K562 (cell line): ENCODE data around the gene VAC14. TPM values are rescaled to one million over a fixed set of nuclear protein-coding genes. Genes with fewer than 3 reads are reported as not detected.

Experiments
- ATAC-seq: fragments of 200-7000 bp; cut with Tn5 transposase; 3 replicates; pipeline ENCODE4 v1.9.1; 2020; ENCODE audit warnings: moderate library complexity
- BruUV-seq: library from RNA; stranded (reverse); fragments of 400-500 nt; replicated peaks from 2 replicates; lab custom pipeline; 2021; lab: Mats Ljungman, UMichigan
- CTCF ChIA-PET: fragments of 300-600 bp; formaldehyde crosslinking; extraction: SDS; loops from one replicate; lab custom pipeline; 2021; ENCODE audit warnings: low intra/inter-chr PET ratio; lab: Yijun Ruan, JAX
- POLR2A ChIA-PET: fragments of 300-600, 350-650 bp; sonication (Branson Sonifier 250); formaldehyde crosslinking; extraction: SDS; loops from one replicate; lab custom pipeline; 2021; ENCODE audit warnings: antibody characterized with exemption, inconsistent platforms; lab: Yijun Ruan, JAX
- DNase-seq, 4 experiments: peaks; one replicate each; pipeline versions ENCODE4 v3.0.0 to v3.0.0-alpha.2; 2011 to 2018; ENCODE audit warnings: low spot score in 3 of 4, mixed read lengths in 3 of 4; ENCODE audit errors: extremely low read depth in 1 of 4
- FAIRE-seq: peaks from 2 replicates; lab custom pipeline; 2011; peaks lifted over from hg19 to GRCh38; lab: Jason Lieb, UNC
- H2AFZ ChIP-seq: 2 replicates; pipeline ENCODE4 v1.6.0; 2011; ENCODE audit warnings: low read depth, low read length, control low read depth, inconsistent platforms
- H3K27ac ChIP-seq: fragments of 200-600 bp; 3 replicates; pipeline ENCODE4 v1.8.0; 2011; ENCODE audit warnings: low read depth, mild to moderate bottlenecking, control low read depth, inconsistent platforms, low read length, moderate library complexity, mixed read lengths; ENCODE audit errors: extremely low read depth
- H3K27me3 ChIP-seq, 2 experiments: fragments of 300-600 bp in 1 of 2; 2 replicates in 1 of 2; 3 replicates in 1 of 2; pipeline versions ENCODE4 v1.6.0 to v1.8.0; 2011; ENCODE audit warnings: inconsistent platforms in 2 of 2, low read length in 2 of 2, mild to moderate bottlenecking in 1 of 2, mixed read lengths in 1 of 2, moderate library complexity in 1 of 2; ENCODE audit not compliant: control insufficient read depth in 2 of 2, insufficient read depth in 2 of 2
- H3K36me3 ChIP-seq: fragments of 300-600 bp; 3 replicates; pipeline ENCODE4 v1.8.0; 2011; ENCODE audit warnings: mild to moderate bottlenecking, low read length, inconsistent platforms; ENCODE audit not compliant: control insufficient read depth, insufficient read depth
- H3K4me1 ChIP-seq, 2 experiments: fragments of 200-600 bp in 1 of 2; replicated peaks in 1 of 2; 2 replicates in 1 of 2; 3 replicates in 1 of 2; pipeline versions ENCODE4 v1.5.1 to v1.8.0; 2011; ENCODE audit warnings: inconsistent platforms in 2 of 2, low read length in 2 of 2, mild to moderate bottlenecking in 1 of 2, mixed read lengths in 1 of 2, moderate library complexity in 1 of 2; ENCODE audit not compliant: control insufficient read depth in 2 of 2, insufficient read depth in 2 of 2
- H3K4me2 ChIP-seq: 2 replicates; pipeline ENCODE4 v1.6.1; 2011; ENCODE audit warnings: low read length, control low read depth, inconsistent platforms, mixed read lengths; ENCODE audit not compliant: insufficient read depth
- H3K4me3 ChIP-seq: fragments of 200-600 bp; sonication (generic), shearing (Covaris generic); 2 replicates; pipeline ENCODE4 v1.5.1; 2016; ENCODE audit warnings: control low read depth, inconsistent platforms
- H3K79me2 ChIP-seq: fragments of 200-600 bp; 3 replicates; pipeline ENCODE4 v1.8.0; 2011; ENCODE audit warnings: low read length, inconsistent platforms; ENCODE audit not compliant: control insufficient read depth, insufficient read depth
- H3K9ac ChIP-seq, 2 experiments: 2 replicates each; pipeline versions ENCODE4 v1.6.0 to v1.6.1; 2011; ENCODE audit warnings: low read depth in 2 of 2, low read length in 2 of 2, control low read depth in 1 of 2, inconsistent platforms in 1 of 2, mild to moderate bottlenecking in 1 of 2, mixed read lengths in 1 of 2; ENCODE audit not compliant: insufficient read depth in 1 of 2
- H3K9me1 ChIP-seq: one replicate; pipeline ENCODE4 v1.6.0; 2011; ENCODE audit warnings: inconsistent platforms, mild to moderate bottlenecking, low read length, moderate library complexity; ENCODE audit not compliant: control insufficient read depth, insufficient read depth
- H3K9me3 ChIP-seq: replicated peaks from 2 replicates; pipeline ENCODE4 v1.5.1; 2011; ENCODE audit warnings: low read depth, low read length, inconsistent platforms; ENCODE audit not compliant: control insufficient read depth, insufficient read depth
- H4K20me1 ChIP-seq: replicated peaks from 2 replicates; pipeline ENCODE4 v1.6.1; 2011; ENCODE audit warnings: low read length, inconsistent platforms, mixed read lengths; ENCODE audit not compliant: control insufficient read depth, insufficient read depth
- CEBPZ ChIP-seq: fragments of 150-350 bp; IDR thresholded peaks from 2 replicates; pipeline ENCODE4 v1.6.1; 2014; ENCODE audit warnings: low read depth, mild to moderate bottlenecking, low read length, borderline replicate concordance
- COPS2 ChIP-seq: fragments of 450-650 bp; conservative IDR thresholded peaks from 2 replicates; pipeline ENCODE4 v1.6.1; 2016; ENCODE audit warnings: mild to moderate bottlenecking, moderate library complexity
- NCOA1 ChIP-seq: fragments of 450-650 bp; IDR thresholded peaks from 2 replicates; pipeline ENCODE4 v1.6.1; 2016; ENCODE audit warnings: low read depth
- ZNF224 ChIP-seq: sonication (generic); formaldehyde crosslinking; IDR thresholded peaks from 2 replicates; pipeline ENCODE4 v1.8.0; 2022; ENCODE audit warnings: mild to moderate bottlenecking, missing genetic modification reagents
- ZNF561 ChIP-seq: fragments of 450-650 bp; formaldehyde crosslinking; conservative IDR thresholded peaks from 2 replicates; pipeline ENCODE4 v1.4.0; 2020; ENCODE audit warnings: mild to moderate bottlenecking, moderate library complexity
- ZNF583 ChIP-seq: fragments of 250-450 bp; sonication (Bioruptor Pico); IDR thresholded peaks from 2 replicates; pipeline ENCODE4 v1.4.0; 2020
- ZSCAN32 ChIP-seq: fragments of 450-650 bp; formaldehyde crosslinking; IDR thresholded peaks from 2 replicates; pipeline ENCODE4 v1.4.0; 2020; ENCODE audit warnings: mild to moderate bottlenecking, moderate library complexity
- WGBS: fragments of 100-300 bp; shearing (Covaris generic); methylation state at CpG from one replicate; pipeline ENCODE4 v1.1.6; 2016; ENCODE audit warnings: low coverage, mixed read lengths; ENCODE audit not compliant: insufficient coverage; ENCODE audit errors: missing lambda C conversion rate; 5-methylcytosine and 5-hydroxymethylcytosine counted together
- in situ Hi-C: fragments of 300-500 bp; cut with MboI; formaldehyde crosslinking; loops from 4 replicates; pipeline ENCODE4 v1.15.0; 2018; ENCODE audit warnings: inconsistent platforms, mixed read lengths
- intact Hi-C: fragments of 100-400 bp; cut with micrococcal nuclease; formaldehyde crosslinking; loops from 2 replicates; pipeline ENCODE4 v1.14.2; 2022
- polyA plus RNA-seq, 8 experiments: library from polyadenylated mRNA; depleted of rRNA in 4 of 8; stranded (reverse) in 5 of 8; unstranded in 3 of 8; fragments of >200 nt; fragmentation: Nextera tagmentation in 2 of 8; fragmentation: Illumina TruSeq in 1 of 8; extraction: Ambion mirVana in 2 of 8; extraction: Trizol in 1 of 8; gene quantifications; 2 replicates each; pipeline versions ENCODE4 v1.2.1 to v1.2.3, GENCODE V29; 2011 to 2014; ENCODE audit warnings: inconsistent platforms in 1 of 8, missing spikeins in 1 of 8
- total RNA-seq, 7 experiments: library from RNA; depleted of rRNA in 6 of 7; stranded (reverse); fragments of >200 nt in 6 of 7; fragmentation: Illumina TruSeq in 2 of 7; extraction: Trizol in 2 of 7; gene quantifications; 2 replicates each; pipeline versions ENCODE4 v1.2.1 to v1.2.3, GENCODE V29; 2011 to 2021; ENCODE audit warnings: low replicate concordance in 1 of 7
- TF ChIP-seq, protein P1 (sequence below): sonication (generic); formaldehyde crosslinking; IDR thresholded peaks from 2 replicates; pipeline ENCODE4 v1.8.0; 2023; ENCODE audit warnings: mild to moderate bottlenecking, missing genetic modification reagents
- TF ChIP-seq, protein P2 (sequence below): fragments of 450-650 bp; formaldehyde crosslinking; IDR thresholded peaks from 2 replicates; pipeline ENCODE4 v1.4.0; 2020; ENCODE audit warnings: mild to moderate bottlenecking, moderate library complexity

The VAC14 gene
- total and polyA plus RNA-seq, 9 of the 15 experiments (the other 6 are each of a cell fraction or from before 2014, with no cell fraction given) = 1.3 to 41.6 (median 26.6) TPM

GRCh38 chr16:70648606-70649005, 152.4 kb downstream of the VAC14 start:
- no peak overlapping the region for H3K4me2 ChIP-seq
- H3K27me3 ChIP-seq = peaks cover 17 to 32% of the 10 kb centered on the region in 2 experiments; a peak in 3 of 5 replicates
- no TSS peak for BruUV-seq
- no peaks in the 10 kb centered on the region; the same call in 1 of the 2 replicates for H4K20me1 ChIP-seq
- no peaks in the 10 kb centered on the region for H3K9me3 ChIP-seq
- FAIRE-seq (no peak), ATAC-seq (no peak; the same call in 2 of the 3 replicates), DNase-seq (no peak)
- H3K4me1 ChIP-seq = peaks cover 0 to 17% of the 10 kb centered on the region in 2 experiments; a peak in 3 of 5 replicates
- POLR2A ChIA-PET = interaction anchor here (0.7 to 1.0 kb wide), 3 partner anchors 13 to 303 kb away, joined by 3 to 4 read pairs (median 3); no protein-coding TSS in a partner anchor
- 11% methylated on average over 6 of the region's 6 CpGs for WGBS
- no peak overlapping the region for H3K4me3 ChIP-seq
- H3K36me3 ChIP-seq = no peaks in the 10 kb centered on the region
- no peaks in the 10 kb centered on the region for H3K9me1 ChIP-seq
- 0 out of 4 replicates have a peak overlapping the region, but pooled peaks of 1 of the 2 experiments have one; percentile 21 for H3K9ac ChIP-seq
- H2AFZ ChIP-seq = peak overlapping the region; percentile 56; the same call in 1 of the 2 replicates
- TF ChIP-seq, protein P1, sequence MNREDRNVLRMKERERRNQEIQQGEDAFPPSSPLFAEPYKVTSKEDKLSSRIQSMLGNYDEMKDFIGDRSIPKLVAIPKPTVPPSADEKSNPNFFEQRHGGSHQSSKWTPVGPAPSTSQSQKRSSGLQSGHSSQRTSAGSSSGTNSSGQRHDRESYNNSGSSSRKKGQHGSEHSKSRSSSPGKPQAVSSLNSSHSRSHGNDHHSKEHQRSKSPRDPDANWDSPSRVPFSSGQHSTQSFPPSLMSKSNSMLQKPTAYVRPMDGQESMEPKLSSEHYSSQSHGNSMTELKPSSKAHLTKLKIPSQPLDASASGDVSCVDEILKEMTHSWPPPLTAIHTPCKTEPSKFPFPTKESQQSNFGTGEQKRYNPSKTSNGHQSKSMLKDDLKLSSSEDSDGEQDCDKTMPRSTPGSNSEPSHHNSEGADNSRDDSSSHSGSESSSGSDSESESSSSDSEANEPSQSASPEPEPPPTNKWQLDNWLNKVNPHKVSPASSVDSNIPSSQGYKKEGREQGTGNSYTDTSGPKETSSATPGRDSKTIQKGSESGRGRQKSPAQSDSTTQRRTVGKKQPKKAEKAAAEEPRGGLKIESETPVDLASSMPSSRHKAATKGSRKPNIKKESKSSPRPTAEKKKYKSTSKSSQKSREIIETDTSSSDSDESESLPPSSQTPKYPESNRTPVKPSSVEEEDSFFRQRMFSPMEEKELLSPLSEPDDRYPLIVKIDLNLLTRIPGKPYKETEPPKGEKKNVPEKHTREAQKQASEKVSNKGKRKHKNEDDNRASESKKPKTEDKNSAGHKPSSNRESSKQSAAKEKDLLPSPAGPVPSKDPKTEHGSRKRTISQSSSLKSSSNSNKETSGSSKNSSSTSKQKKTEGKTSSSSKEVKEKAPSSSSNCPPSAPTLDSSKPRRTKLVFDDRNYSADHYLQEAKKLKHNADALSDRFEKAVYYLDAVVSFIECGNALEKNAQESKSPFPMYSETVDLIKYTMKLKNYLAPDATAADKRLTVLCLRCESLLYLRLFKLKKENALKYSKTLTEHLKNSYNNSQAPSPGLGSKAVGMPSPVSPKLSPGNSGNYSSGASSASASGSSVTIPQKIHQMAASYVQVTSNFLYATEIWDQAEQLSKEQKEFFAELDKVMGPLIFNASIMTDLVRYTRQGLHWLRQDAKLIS (CRISPR knock-in tag) = no peak
- TF ChIP-seq COPS2 (no peak), ZNF583 (CRISPR knock-in tag) (no peak), ZNF561 (CRISPR knock-in tag) (no peak), CEBPZ (no peak), ZNF224 (CRISPR knock-in tag) (no peak), NCOA1 (no peak), ZSCAN32 (no peak)
- TF ChIP-seq, protein P2, sequence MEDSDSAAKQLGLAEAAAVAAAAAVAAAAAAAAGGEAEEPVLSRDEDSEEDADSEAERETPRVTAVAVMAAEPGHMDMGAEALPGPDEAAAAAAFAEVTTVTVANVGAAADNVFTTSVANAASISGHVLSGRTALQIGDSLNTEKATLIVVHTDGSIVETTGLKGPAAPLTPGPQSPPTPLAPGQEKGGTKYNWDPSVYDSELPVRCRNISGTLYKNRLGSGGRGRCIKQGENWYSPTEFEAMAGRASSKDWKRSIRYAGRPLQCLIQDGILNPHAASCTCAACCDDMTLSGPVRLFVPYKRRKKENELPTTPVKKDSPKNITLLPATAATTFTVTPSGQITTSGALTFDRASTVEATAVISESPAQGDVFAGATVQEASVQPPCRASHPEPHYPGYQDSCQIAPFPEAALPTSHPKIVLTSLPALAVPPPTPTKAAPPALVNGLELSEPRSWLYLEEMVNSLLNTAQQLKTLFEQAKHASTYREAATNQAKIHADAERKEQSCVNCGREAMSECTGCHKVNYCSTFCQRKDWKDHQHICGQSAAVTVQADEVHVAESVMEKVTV (CRISPR knock-in tag) = no peak
- no peaks in the 10 kb centered on the region for H3K79me2 ChIP-seq
- intact Hi-C loops = no loop called here
- H3K27ac ChIP-seq = no peak overlapping the region
- in situ Hi-C loops = no loop called here
- CTCF ChIA-PET = no interaction called here
